ENCODE measurements around the gene STXBP6.

GRCh38 chr14:24818823-24819341 lies 231.1 kb downstream of the STXBP6 start:
- TF ChIP-seq CSDC2 (CRISPR knock-in tag; IDR thresholded peaks at IDR 0.05) (no peak), PATZ1 (CRISPR knock-in tag; IDR thresholded peaks at IDR 0.05; ENCODE audit: borderline replicate concordance) (no peak), CSRNP3 (CRISPR knock-in tag; IDR thresholded peaks at IDR 0.05) (no peak), TOX (CRISPR knock-in tag; IDR thresholded peaks at IDR 0.05; ENCODE audit: borderline replicate concordance) (no peak)
